NCI-H146 treated with DMSO at 0.1 percent for 48 hours (cell line): Measurements from ENCODE around the gene DLEC1.

Experiments used
- DNase-seq: peaks from one replicate; lab custom pipeline; 2025; ENCODE audit not compliant: unreplicated experiment; lab: John Stamatoyannopoulos, UW

DLEC1 gene, protein sequence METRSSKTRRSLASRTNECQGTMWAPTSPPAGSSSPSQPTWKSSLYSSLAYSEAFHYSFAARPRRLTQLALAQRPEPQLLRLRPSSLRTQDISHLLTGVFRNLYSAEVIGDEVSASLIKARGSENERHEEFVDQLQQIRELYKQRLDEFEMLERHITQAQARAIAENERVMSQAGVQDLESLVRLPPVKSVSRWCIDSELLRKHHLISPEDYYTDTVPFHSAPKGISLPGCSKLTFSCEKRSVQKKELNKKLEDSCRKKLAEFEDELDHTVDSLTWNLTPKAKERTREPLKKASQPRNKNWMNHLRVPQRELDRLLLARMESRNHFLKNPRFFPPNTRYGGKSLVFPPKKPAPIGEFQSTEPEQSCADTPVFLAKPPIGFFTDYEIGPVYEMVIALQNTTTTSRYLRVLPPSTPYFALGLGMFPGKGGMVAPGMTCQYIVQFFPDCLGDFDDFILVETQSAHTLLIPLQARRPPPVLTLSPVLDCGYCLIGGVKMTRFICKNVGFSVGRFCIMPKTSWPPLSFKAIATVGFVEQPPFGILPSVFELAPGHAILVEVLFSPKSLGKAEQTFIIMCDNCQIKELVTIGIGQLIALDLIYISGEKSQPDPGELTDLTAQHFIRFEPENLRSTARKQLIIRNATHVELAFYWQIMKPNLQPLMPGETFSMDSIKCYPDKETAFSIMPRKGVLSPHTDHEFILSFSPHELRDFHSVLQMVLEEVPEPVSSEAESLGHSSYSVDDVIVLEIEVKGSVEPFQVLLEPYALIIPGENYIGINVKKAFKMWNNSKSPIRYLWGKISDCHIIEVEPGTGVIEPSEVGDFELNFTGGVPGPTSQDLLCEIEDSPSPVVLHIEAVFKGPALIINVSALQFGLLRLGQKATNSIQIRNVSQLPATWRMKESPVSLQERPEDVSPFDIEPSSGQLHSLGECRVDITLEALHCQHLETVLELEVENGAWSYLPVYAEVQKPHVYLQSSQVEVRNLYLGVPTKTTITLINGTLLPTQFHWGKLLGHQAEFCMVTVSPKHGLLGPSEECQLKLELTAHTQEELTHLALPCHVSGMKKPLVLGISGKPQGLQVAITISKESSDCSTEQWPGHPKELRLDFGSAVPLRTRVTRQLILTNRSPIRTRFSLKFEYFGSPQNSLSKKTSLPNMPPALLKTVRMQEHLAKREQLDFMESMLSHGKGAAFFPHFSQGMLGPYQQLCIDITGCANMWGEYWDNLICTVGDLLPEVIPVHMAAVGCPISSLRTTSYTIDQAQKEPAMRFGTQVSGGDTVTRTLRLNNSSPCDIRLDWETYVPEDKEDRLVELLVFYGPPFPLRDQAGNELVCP (N-terminal part only)

DNA sequence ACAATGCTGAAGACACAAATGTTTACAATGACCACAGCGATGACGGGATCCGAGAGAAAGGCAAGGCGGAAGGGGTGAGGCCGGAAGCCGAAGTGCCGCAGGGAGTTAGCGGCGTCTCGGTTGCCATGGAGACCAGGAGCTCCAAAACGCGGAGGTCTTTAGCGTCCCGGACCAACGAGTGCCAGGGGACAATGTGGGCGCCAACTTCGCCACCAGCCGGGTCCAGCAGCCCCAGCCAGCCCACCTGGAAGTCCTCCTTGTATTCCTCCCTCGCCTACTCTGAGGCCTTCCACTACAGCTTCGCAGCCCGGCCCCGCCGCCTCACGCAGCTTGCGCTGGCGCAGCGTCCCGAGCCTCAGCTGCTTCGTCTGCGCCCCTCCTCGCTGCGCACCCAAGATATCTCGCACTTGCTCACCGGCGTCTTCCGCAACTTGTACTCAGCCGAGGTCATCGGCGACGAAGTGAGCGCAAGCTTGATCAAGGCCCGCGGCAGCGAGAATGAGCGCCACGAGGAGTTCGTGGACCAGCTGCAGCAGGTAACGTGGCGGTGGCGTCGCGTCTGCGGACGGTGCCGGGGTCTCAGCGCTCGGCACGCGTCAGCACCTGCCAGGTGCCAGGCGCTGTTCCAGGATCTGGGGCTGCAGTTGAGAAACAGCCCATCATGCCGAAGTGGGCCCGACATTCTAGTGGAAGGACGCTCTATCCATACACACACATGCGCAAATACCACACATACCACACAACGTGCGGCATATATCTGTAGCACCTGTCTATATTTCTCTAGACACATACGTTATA lies at the start of gene DLEC1:
TSS of gene DLEC1 (plus strand) at position 108 of the 798 bp plus-strand sequence. CDS start at position 126, 18 bp downstream.
- DNase-seq: no peak

DNA sequence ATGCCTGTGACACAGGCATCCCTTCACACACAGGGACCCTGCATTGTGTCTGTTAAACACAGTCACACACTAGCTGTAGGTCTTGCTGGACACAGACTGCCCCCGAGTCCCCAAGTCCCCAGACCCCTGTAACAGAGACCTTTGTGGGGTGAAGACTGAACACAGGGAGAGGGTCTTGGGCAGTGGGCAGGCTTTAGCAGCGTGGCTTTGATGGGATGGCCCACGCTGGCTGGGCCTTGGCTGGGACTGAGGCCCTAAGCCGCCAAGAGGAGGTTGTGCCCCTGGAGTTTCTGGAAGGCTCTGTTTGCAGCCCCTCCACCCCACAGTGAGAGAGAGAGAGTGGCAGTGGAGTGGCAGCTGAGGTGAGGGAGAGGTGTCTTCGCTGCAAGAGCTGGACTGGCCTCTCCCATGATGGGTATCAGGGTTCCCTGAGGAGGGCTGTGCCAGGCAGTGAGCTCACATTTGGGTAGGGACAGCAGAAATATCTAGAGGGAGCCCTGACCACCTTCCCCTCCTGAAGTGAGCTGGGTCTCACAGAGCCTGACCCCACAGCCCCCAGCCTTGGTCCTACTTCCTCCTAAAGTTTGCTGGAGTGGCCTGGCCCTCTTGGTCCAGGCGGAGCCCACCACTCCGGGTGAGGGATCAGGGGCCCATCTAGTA lies 49.1 kb upstream of the DLEC1 start:
- no peak for DNase-seq

DNA sequence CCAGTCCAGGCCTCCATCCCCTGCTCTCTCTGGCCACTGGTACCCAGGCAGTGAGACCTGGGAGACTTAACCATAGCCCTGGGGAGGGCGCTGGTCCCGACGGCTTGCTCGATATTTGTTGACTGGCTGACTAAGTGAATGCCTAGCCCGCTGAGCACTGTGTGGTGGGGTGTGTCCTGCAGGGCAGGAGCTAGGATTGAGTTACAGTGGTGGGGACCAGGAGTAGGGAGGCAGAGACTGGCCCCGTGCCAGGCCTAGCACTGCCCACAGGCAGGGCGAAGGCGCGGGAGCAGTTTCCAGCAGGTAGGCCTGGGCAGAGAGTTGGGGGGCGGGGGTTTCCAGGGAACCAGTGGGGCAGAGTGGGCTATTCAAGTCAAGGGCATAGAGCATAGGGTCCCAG lies 48.5 kb upstream of the DLEC1 start, which contains the start of gene VILL:
TSS of gene VILL (plus strand) at position 260 of the 400 bp plus-strand sequence. CDS start 2,887 bp downstream, outside the sequence.
- no peak for DNase-seq

DNA sequence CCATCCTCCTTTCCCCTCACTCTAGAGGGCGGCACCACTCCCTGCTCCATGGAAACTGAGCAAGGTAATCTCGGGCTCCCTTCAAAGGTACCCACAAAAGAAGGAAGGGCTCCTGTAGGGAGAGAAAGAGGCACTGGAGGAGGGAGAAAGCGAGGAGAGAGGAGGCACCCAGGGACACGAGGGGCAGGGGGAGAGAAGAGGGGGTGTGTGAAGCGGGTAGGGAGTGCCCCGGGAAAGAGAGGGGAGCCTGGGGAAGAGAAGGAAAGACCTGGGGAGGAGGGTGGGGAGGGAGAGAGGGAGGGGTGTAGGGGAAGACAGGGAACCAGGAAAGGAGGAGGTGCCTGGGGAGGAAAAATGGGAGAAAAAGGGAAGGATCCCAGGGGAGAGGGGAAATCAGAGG lies 47.9 kb upstream of the DLEC1 start:
- DNase-seq: no peak

DNA sequence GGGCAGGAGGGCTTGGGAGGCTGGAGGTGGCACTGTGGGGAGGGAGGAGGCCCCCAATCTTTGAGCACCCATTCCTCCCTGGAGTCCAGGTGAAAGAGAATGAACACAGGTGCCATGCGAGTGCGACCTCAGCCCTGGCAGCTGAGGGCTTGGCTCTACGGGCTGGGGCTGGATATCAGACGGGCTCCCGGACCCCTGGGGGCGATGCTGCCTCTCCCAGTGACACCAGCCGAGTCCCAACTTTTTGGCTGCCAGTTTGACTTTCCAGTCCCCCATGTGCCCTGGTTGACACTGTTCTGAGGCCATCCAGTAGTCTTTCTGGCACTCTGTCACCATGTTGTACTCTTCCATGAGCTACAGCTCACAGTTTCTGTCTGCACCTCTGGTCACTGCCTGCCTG lies 47.2 kb upstream of the DLEC1 start:
- no peak for DNase-seq

DNA sequence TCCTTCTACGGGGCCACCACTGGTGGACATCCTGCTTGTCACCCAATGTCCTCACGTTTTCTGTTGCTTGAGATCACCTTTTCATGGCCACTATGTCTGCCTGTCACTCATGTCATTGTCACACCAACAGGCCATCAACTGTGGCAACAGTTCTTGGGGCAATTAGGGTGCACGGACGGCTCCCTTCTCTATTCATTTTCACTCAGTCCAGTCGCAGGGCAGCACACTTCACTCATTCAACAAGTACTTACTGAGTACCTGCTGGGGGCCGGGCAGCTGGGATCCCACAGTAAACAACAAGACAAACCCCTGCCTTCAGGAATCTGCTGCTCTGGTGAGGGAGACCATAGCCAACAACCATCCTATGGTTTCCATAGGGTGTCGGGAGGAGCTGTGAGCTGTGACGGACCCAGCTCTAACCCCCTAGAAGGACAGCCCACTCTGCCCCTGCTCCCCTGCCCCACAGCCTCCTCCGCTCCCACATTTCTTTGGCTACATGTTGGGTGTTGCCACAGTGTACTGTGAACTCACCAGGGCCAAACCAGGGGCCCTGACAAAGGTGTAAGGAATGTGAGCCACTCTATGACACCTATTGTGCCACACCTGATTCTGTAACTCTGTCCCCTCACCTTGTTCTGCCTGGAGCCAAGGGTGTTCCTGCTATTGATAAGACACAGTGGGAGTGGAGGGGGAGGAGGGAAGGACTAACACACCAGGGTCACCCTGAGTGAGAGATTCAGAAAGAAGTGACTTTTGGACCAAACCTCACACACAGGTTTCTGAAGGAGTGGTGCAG lies 46.5 kb upstream of the DLEC1 start:
- DNase-seq: no peak

DNA sequence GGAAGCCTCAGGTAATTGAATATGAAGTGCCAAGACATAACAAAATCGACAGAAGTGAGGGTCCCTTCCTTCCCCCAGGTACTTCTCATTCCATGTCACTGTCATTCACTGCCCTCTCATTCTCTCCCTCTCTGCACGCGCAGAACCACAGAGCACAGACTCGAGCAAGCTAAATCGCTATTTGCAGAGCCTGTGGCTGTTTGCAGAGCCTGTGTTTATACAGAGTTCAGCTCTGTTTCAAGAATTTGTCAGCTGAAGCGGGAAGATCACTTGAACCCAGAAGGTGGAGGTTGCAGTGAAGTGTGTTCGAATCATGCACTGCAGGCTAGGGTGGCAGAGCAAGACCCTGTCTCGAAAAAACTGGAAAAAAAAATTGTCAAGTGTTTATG lies 45.9 kb upstream of the DLEC1 start:
- DNase-seq: no peak

DNA sequence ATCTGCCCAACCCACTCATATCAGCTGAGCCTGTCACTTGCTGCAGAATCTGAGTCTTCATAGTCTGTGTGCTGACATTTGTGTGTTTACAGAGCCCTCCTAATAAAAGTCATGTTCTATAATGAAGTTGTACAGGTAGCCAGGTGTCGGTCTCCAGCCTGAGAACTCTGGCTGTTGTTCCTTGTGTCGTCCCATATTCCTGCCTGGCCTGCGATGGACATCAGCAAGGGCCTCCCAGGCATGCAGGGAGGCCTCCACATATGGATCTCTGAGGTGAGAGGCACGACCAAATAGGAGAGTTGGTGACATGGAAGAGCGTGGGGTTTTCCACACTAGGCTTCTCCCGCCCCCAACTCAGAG lies 45.6 kb upstream of the DLEC1 start:
- no peak for DNase-seq

DNA sequence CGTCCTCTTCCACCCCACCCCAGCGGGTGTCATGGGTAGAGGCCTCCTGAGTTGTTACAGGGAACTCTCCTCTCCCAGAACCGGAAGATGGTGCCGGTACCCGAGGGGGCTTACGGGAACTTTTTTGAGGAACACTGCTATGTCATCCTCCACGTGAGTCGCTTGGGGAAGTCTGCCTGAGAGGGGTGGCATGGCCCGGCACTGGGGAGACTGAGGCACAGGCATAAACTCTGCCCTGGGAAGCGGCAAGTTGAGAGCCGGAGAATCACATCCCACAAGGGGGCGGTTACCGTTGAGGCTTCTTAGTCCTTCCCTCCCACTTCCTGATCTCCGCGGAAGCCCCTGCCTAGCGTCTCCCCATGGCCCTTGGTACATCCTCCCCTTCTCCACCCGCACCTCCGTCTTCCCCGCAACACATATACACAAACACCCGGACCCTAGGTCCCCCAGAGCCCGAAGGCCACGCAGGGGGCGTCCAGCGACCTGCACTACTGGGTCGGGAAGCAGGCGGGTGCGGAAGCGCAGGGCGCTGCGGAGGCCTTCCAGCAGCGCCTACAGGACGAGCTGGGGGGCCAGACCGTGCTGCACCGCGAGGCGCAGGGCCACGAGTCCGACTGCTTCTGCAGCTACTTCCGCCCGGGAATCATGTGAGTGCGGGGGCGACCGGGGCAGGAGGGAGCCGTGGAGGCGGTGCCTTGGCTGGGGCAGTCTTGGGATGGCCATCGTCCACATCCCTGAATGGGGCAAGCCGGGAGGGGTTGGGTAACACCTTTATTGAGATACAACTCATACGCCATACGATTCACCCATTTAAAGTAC lies 45.0 kb upstream of the DLEC1 start:
- peak; percentile 31 for DNase-seq

DNA sequence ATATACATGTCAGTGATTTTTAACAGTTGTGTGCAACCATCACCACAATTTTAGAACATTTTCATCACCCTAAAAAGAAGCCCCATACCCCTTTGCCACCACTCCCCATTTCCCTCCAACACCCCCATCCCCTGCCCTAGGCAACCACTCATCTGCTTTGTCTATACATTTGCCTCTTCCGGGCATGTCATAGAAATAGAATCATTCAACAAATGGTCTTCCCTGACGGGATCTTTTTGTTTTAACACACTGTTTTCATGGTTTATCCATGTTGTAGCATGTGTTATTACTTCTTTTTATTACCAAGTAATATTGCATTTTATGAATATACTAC lies 44.4 kb upstream of the DLEC1 start:
- DNase-seq: no peak

DNA sequence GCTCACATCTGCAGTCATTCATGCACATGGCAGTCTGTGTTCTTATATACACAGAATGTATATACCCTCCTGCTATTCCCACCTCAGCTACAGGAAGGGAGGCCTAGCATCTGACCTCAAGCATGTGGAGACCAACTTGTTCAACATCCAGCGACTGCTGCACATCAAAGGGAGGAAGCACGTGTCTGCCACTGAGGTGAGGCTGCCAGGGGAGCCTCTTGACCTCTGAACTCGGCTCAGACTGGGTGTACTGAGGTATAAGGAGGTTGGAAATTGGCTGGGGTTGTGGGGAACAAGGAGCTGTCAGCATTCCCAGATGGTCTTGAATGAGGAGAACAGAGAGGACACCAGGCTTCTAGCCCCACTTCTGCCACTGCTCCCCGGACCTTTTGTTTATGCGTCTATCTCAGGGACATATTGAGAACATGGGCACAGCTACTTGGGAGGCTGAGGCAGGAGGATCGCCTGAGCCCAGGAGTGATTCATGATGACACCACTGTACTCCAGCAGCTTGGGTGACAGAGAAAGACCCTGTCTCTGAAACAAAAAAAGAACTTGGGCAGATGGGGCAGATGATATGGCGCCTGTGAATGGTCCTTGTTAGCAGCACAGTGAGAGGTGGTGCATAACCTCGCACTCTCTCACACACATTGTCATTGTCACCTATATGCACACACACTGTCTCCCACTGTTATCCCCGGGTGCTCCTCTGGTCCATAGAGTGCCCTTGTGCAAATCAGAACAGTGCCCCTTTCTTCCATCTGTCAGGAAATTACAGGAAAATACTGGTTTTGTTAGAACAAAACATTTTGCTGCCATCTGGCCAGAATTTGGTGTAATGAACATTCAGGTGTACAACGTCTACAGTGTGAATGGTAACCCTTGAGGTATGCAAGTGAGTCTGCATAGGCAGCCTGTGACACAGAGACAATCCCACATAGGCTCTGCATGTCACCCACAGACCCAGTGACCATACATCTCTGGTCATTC lies 43.1 kb upstream of the DLEC1 start:
- no peak for DNase-seq

DNA sequence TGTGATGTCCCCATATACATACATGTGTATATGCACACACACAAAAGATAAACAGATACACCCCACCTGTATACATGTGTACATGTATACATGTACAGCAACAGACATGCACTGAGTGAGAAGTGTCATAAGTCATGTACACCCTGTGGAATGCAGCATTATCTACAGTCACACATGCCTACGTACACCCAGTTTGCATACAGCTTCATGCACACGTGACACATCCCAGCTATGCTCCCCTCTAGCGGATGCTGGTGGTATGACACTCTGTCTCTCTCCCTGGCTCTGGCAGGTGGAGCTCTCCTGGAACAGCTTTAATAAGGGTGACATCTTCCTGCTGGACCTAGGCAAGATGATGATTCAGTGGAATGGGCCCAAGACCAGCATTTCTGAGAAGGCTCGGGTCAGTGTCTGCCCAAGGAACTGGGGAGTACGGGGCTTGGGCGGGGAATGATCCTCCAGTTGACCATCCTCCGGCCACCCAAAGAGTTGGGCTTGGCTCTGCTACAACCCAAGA lies 42.2 kb upstream of the DLEC1 start:
- peak; percentile 21 for DNase-seq

DNA sequence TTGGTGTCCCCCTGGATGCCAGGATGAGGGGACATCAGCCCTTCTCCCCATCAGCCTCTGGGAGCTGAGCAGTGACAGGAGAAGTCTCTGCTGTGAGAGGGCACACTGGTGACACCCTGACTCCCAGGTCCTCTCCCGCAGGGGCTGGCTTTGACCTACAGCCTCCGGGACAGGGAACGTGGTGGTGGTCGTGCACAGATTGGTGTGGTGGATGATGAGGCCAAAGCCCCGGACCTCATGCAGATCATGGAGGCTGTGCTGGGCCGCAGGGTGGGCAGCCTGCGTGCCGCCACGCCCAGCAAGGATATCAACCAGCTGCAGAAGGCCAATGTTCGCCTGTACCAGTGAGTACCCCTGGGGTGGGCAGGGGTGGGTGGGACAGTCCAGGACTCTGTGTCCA lies 41.7 kb upstream of the DLEC1 start:
- DNase-seq: no peak

DNA sequence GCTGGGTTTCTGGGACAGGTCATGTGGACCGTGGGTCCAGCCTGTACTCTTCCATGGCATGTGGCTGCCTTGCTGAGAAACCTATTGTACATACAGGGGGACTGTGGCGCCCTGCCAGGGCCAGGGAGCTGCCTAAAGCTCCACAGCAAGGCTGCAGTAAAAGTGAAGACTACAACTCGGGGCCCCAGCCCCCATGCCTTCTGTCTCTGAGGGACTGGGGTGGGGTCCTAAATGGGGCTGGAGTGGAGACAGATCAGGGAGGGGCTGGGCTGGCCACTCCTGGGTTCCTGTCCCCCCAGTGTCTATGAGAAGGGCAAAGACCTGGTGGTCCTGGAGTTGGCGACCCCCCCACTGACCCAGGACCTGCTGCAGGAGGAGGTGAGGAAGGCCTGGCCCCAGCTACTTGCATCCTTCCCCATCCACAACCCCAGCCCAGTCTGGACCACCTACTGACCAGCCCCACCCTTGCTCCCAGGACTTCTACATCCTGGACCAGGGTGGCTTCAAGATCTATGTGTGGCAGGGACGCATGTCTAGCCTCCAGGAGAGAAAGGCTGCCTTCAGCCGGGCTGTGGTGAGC lies 41.1 kb upstream of the DLEC1 start:
- no peak for DNase-seq

DNA sequence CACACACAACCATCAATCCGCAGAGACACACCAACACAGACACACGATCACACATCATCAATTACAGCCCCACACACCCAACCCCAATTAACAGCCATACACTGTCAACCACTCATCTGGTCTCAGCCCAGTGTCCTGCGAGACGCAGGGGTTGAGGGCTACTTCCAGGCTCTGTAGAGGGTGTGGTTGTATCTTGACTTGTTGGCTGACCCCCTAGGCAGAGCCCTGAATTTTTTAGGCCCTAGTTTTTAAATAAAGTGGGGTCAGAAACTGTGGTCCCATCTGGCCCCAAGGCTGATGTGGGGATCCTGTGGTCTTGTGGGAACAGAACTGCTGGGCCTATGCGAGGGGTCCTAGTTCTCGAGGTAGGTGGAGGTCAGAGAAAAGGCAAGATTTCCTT lies 39.2 kb upstream of the DLEC1 start:
- no peak for DNase-seq

DNA sequence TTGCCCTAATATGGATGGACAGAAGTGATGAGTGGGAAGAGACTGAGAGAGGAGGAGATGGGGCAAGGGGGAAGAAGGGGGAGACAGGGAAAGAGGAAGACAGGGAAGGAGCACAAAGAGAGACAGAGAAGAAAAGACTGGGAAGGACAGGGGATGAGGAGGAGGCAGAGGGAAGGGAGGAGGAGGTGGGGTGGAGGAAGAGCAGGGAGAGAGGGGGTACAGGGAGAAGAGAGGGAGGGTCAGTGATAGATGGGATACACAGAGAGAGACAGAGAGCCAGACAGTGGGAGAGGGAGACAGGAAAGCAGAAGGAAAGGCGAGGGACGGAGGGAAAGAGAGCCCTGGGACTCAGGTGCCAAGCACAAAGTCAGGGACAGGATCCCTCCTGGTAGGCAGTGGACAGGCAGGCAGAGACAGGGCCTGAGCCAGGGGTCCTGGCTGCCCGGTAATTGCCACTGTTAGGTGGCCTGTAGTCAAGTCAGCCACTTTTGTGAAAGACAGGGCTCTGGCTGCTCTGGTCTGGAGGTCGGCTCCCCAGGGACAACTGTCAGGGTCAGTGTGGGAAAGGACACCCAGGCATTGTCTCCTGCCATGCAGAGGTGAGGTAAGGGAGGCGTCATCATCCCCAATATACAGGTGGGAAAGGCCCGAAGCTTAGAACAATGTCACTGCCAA lies 38.6 kb upstream of the DLEC1 start:
- DNase-seq: no peak
